ENCODE results near the gene CADPS2.

GRCh38 chr7:122520971-122521555 lies 365.2 kb downstream of the CADPS2 start:
- TF ChIP-seq, protein P1, sequence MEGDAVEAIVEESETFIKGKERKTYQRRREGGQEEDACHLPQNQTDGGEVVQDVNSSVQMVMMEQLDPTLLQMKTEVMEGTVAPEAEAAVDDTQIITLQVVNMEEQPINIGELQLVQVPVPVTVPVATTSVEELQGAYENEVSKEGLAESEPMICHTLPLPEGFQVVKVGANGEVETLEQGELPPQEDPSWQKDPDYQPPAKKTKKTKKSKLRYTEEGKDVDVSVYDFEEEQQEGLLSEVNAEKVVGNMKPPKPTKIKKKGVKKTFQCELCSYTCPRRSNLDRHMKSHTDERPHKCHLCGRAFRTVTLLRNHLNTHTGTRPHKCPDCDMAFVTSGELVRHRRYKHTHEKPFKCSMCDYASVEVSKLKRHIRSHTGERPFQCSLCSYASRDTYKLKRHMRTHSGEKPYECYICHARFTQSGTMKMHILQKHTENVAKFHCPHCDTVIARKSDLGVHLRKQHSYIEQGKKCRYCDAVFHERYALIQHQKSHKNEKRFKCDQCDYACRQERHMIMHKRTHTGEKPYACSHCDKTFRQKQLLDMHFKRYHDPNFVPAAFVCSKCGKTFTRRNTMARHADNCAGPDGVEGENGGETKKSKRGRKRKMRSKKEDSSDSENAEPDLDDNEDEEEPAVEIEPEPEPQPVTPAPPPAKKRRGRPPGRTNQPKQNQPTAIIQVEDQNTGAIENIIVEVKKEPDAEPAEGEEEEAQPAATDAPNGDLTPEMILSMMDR (conservative IDR thresholded peaks at IDR 0.05; ENCODE audit: low read depth, low read length), result no peak
- TF ChIP-seq CHD1 (IDR thresholded peaks at IDR 0.05; ENCODE audit: low read depth, low read length) (no peak), MAZ (IDR thresholded peaks at IDR 0.05; ENCODE audit: borderline replicate concordance, low read depth, low read length) (no peak), POLR2A (IDR thresholded peaks at IDR 0.05; ENCODE audit: low read depth, low read length) (no peak), SMC3 (IDR thresholded peaks at IDR 0.05; ENCODE audit: low read depth, low read length) (no peak), MXI1 (IDR thresholded peaks at IDR 0.05; ENCODE audit: borderline replicate concordance, low read depth, low read length) (no peak), BHLHE40 (IDR thresholded peaks at IDR 0.05; ENCODE audit: low read depth, low read length) (no peak), CEBPB (IDR thresholded peaks at IDR 0.05; ENCODE audit: low read depth, low read length) (no peak), RAD21 (IDR thresholded peaks at IDR 0.05; ENCODE audit: low read length) (no peak), RFX5 (IDR thresholded peaks at IDR 0.05; ENCODE audit: low read depth, low read length) (no peak), FOS (IDR thresholded peaks at IDR 0.05; ENCODE audit: low read depth, low read length) (no peak)
- TF ChIP-seq, protein P2, sequence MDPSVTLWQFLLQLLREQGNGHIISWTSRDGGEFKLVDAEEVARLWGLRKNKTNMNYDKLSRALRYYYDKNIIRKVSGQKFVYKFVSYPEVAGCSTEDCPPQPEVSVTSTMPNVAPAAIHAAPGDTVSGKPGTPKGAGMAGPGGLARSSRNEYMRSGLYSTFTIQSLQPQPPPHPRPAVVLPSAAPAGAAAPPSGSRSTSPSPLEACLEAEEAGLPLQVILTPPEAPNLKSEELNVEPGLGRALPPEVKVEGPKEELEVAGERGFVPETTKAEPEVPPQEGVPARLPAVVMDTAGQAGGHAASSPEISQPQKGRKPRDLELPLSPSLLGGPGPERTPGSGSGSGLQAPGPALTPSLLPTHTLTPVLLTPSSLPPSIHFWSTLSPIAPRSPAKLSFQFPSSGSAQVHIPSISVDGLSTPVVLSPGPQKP (IDR thresholded peaks at IDR 0.05; ENCODE audit: borderline replicate concordance, low read depth, low read length), result no peak
